ENCODE results near the gene YKT6.
"Not testable (repeated sequence)": the region's sequence is repeated elsewhere in the genome, so short reads cannot be mapped to it uniquely, and the experiment has no call there.

Gene YKT6

GRCh38 chr7:44200699-44201461 is at the start of gene YKT6:
Gene YKT6, plus strand, starts transcription at chr7:44200978. Its CDS starts 158 bp downstream, at chr7:44201136.
- DNase-seq: peak; percentile 87 to 89

- no peak for DNase-seq
These were observed 48.8 kb upstream of the YKT6 start for GRCh38 chr7:44151956-44152355.

DNA sequence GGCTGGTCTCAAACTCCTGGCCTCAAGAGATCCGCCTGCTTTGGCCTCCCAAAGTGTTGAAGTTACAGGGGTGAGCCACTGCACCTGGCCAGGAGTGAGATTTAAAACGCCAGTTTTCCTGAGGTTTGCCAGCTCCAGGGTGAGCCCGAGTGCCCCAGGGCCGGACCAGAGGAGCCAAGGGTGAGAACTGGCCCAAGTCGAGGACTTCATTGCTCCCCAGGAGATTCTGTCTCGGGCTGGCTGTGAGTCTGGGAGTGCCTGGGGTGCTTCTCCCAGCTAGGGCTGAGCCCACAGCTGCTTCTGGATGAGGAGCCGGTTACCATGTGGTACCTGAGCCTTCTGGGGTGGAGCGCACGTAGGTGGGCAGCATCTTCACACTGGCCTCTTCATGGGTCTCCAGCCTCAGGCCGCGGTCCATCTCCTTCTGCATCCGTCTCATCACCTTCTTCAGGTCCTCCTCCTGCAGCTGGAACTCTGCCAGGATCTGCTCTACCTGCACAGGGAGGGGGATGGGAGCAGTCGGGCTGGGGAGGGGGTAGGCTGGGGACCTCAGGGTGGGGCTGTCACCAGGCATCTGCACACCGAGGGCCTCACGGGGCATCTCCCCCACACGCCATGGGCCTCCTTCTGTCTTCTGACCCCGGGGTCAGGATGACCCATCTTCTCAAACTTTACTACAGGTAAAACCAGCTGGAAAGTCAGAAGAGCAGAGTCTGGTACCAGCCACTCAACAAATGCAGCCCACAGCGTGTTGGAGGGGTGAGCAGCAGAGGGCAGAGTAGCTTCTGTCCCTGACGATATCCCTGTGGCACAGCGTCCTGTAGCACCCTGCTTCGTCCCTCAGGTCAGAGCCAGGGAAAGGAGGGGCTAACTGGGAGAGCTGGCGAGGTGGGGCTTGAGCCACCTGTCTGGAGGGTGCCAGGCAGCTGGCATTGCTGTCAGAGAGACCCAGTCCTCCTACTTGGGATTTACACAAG is 47.5 kb upstream of the YKT6 start:
- DNase-seq: no peak

- no peak for DNase-seq
These were observed 46.8 kb upstream of the YKT6 start for GRCh38 chr7:44153948-44154335.

DNA sequence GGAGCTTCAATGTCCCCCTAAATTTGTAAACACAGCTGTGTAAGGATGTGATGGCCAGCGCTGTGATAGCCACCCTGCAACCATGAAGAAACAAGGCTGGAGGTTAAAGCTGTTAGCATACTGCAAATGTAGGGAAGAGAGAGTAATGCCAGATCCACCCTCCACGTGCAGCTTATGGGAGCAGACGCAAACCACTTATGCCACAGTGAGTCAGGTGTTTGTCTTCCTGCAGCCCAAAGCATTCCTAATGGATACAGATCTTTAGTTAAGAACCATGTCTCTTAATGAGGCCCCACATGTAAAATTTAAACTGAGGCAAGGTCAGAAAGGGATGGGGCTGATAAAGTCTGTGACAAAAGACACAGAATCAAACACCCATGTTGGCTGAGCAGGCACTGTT is 46.1 kb upstream of the YKT6 start:
- DNase-seq: no peak

- peak in 1 of 2 donors; percentile 22 for DNase-seq
These were observed 45.3 kb upstream of the YKT6 start for GRCh38 chr7:44155191-44156185.

- no peak for DNase-seq
These were observed 44.2 kb upstream of the YKT6 start for GRCh38 chr7:44156453-44157010.

- no peak for DNase-seq
These were observed 43.4 kb upstream of the YKT6 start for GRCh38 chr7:44157116-44158080.

DNA sequence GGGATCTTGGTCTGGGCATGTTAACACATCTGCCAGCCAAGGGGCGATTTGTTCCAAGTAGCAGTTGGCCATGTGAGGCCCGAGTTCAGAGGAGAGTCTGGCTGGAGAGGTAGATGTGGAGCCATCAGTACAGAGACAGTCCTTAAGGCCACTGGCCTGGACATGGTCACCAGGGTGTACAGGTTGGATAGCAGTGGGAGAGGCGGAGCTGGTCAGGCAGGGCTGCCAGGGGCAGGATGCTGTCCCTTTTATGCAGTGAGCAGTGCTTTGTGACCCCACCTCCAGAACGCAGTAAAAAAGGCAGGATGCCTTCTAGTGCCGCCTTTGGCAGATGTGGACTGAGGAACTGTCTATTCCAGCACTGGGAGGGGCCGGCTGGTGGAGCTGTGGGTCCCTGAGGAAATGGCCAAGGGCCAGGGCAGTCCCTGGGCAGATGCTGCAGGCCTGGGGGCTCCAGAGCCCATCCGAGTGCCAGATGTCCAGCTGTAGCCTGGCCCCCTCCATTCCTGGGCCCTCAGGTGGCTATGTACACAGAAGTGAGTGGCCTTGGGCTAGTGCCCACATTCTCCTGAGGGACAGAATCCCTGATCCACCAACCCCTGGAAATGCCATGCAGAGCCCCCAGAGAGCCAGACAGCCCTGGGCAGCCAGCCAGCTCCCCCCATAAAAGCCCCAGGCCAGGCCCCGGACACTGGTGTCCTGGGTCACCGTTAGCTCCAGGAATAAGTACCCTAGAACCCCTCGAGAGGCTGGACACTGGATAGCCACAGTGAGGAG is 42.5 kb upstream of the YKT6 start:
- DNase-seq: no peak

DNA sequence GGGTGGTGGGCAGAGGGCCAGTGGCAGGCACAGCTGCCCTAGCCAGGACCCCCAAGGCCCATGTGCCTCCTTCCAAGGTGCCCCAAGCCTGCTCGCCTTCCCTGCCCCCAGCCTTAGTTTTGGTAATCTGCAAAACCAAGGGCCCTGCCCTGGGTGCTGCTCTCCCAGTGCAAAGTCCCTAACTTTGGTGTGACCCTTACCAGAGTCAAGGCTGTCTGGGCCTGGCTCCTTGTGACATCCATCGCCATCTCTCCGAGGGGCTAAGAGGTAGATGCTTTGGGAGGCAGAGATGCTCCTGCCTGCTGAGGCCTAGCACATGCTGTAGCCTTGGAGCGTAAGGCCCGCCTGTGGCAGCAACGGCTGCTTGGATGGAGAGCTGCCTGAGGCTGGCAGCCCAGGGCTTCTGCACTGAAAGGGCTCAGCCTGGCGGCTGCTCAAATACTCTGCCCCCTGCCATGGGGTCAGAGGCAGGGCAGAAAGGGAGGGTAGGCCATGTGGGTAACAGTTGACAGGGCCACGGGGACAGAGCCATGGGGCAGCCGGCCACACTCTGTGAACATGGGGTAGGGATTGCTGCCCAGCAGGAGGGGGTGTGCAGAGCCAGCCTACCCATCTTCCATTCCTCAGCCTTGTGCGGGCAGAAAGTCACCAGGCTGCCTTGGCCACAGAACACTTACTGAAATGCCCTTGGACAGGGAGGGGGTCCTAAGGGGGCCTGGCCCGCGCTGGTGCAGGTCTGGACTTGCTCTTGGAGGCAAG is 41.7 kb upstream of the YKT6 start:
- DNase-seq: peak in 1 of 2 donors; percentile 19

DNA sequence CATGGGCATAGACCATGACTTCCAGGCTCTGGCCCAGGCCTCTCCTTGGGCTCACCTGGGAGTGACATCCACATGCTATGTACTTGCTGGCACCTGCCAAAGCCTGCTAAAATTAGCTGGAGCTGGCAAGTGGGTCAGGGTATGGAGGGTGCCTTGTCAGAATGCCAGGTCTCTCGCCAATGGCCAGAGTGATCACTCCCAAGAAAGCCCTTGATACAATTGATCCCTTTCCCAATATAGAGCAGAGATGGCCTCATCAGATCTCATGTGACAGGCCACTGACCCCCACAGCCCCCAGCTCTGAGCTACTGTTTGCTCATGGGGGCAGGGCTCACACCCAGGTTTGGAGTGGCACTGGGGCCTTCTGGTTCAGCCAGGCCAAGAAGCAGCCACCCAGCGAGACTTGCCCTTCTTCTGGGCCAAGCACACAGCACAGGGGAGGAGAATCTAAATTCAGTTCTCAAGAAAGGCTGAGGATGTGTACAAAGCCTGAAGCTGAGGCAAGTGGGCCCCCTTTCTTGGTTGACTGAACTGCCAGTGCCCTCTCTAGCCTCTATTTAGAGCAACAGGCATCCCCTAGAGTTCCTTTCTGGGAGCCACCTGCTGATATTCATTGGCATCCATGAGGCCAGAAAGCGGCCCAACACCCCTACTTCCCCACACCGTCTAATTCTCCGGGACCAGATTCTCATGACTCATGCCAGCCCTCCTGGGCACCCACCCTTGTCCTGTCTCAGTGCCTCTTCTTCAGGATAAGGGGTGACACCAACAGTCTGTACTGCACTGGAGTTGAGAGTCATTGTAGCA is 40.8 kb upstream of the YKT6 start:
- DNase-seq: no peak

- no peak for DNase-seq
These were observed 39.4 kb upstream of the YKT6 start for GRCh38 chr7:44161371-44161770.

DNA sequence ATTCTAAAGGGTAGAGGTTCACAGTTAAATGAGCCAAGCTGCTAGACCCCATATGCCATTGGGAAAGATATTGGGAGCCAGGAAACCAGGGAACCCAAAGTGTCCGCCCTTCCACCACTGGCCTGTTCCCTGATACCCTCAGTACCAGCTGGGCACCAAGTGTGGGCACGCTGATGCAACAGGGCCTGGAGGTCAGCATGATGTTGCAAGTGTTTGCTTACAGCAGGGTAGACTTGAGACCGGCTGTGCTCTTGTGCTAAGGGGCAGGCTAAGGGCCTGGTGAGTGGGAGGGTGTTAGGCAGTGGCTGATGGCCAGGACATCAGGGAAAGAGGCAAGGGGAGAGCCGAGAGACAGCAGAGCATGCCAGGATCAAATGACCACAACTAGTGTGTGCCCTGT is 38.6 kb upstream of the YKT6 start:
- no peak for DNase-seq

DNA sequence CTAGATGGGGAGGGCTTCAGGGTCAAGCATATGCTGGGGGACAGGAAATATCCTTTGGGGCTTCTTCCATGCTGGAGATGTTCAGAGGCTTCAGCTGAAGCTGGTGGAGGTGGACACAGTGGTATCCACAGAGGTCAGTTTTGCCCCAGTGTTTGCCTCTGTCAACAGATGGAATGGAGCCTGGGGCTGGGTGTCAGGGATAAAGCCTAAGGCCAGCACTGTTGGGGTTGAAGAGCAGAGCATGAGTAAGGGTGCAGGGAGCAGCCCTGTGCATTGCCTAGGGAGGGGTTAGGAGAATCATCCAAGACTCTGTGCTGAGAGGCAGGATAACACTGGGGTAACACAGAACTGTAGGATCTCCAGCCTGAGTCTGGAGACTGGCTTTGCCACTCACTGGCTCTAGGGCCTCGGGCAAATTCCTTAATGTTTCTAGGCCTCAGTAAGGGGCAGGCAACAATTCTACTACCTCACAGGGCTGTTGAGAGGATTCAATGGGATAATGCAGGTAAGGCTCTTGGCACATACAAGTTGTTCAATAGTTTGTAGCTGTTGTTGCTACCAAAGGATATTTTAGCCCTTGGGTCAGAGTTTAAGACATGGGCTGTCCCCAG is 37.9 kb upstream of the YKT6 start:
- DNase-seq: no peak

DNA sequence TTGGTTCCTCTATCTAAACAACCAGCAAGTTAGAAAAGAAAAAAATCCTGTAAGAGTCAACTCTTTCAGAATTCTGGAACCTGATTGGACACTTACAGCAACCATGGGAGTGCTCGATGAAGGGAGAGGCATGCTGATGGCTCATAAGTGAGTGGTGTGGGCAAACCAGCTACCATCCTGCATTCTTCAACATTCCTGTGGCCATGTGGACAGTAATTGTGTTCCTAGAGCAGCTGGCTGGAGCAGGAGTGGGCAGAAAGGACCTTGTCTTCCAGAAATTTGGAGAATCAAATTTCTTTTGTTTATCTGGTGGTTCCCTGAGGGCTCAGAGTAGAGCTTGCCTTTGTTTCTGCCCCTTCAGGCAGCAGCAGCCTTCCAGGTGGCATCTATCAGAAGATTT is 37.2 kb upstream of the YKT6 start:
- no peak for DNase-seq

GRCh38 chr7:44167920-44168319 is 32.9 kb upstream of the YKT6 start:
- no peak for DNase-seq

- DNase-seq: not testable (repeated sequence)
These were observed 28.9 kb upstream of the YKT6 start for GRCh38 chr7:44171901-44172300.

DNA sequence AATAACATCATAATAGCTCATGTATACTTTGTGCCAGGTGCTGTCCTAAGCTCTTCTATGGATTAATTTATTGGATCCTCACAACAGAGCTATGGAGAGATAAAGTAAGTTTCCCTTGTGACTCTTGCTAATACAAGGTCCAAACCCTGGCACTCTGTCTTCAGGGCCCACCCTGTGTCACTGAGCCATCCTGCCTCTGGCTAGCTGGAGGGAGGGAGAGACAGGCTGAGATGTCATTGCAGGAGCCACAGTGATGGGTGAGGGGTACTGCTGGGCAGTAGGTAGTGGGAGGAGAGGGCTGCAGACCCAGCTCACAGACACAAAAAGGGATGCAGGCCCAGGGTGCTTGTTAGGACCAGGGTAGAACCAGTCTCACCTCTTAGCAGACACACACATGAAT is 28.4 kb upstream of the YKT6 start:
- DNase-seq: no peak

Data from hippocampal formation (tissue), 2 donors.